ENCODE results near the gene EPS8L2.

DNA sequence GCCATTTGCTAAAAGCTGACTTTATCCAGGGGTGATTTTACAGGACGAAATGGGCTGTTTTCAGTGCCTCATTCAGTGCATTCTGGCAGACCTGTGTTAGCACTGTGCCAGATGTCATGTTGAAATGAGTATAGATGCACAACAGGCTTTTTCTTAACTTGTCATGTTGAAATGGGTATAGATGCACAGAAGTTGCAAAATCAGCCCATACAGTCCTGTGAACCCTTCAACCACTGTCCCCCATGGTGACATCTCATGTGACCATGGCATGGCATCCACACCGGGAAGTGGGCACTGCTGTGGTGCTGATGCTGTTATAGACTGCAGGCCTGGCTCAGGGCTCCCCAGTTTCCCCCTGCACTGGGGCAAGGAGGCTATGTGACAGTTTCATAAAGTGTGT, 43.7 kb downstream of the EPS8L2 start:
- TF ChIP-seq CTCF (conservative IDR thresholded peaks at IDR 0.05; ENCODE audit: low read depth, low read length) (no peak), EZH2 (IDR thresholded peaks at IDR 0.05; ENCODE audit: borderline replicate concordance, low read depth, low read length, poor library complexity, severe bottlenecking) (no peak)

Measured in A673 (cell line).